B cell (primary cell): ENCODE data around the gene TMEM134. TPM values are rescaled to one million over a fixed set of nuclear protein-coding genes. Genes with fewer than 3 reads are reported as not detected.

Source experiments
- ATAC-seq: fragments of 200-7000 bp; cut with Tn5 transposase; one replicate; pipeline ENCODE4 v1.10.0; 2021; ENCODE audit warnings: low read depth, mild to moderate bottlenecking, moderate number of reproducible peaks, moderate library complexity
- CTCF ChIA-PET: fragments of 350-600 bp; sonication (Branson Sonifier 250); formaldehyde crosslinking; loops from one replicate; lab custom pipeline; 2021; ENCODE audit warnings: antibody characterized with exemption, inconsistent platforms; lab: Charles Lee
- POLR2A ChIA-PET: fragments of 350-600 bp; sonication (Branson Sonifier 250); formaldehyde crosslinking; loops from one replicate; lab custom pipeline; 2021; ENCODE audit warnings: antibody characterized with exemption; lab: Charles Lee
- DNase-seq: peaks from one replicate; pipeline ENCODE4 v3.0.0; 2013
- H2AFZ ChIP-seq: 2 replicates; pipeline ENCODE4 v1.6.1; 2012; ENCODE audit warnings: mild to moderate bottlenecking, low read depth, low read length; ENCODE audit not compliant: insufficient read depth, poor library complexity, severe bottlenecking
- H3K27ac ChIP-seq, 2 donors: 1 replicate in 1 of 2; 2 replicates in 1 of 2; pipeline ENCODE4 v1.5.1; 2012 to 2013; ENCODE audit warnings: low read length in 2 of 2, mild to moderate bottlenecking in 2 of 2, moderate library complexity in 1 of 2
- H3K27me3 ChIP-seq, 4 experiments: fragments of 200-600 bp in 1 of 4; sonication (generic) in 1 of 4; replicated peaks in 1 of 4; 1 replicate in 2 of 4; 2 replicates in 2 of 4; pipeline versions ENCODE4 v1.6.1 to v1.7.0; 2013 to 2016; ENCODE audit warnings: low read length in 3 of 4, mild to moderate bottlenecking in 2 of 4, mixed read lengths in 1 of 4, moderate library complexity in 1 of 4; ENCODE audit not compliant: insufficient read depth in 4 of 4, control insufficient read depth in 3 of 4; ENCODE audit errors: control extremely low read depth in 1 of 4
- H3K36me3 ChIP-seq, 2 experiments: replicated peaks in 1 of 2; 1 replicate in 1 of 2; 2 replicates in 1 of 2; pipeline versions ENCODE4 v1.6.1 to v1.7.1; 2013; ENCODE audit warnings: low read length in 1 of 2; ENCODE audit not compliant: insufficient read depth in 2 of 2, control insufficient read depth in 1 of 2; ENCODE audit errors: control extremely low read depth in 1 of 2, extremely low read depth in 1 of 2
- H3K4me1 ChIP-seq, 2 donors: fragments of 200-600 bp in 1 of 2; sonication (generic) in 1 of 2; 1 replicate in 1 of 2; 2 replicates in 1 of 2; pipeline versions ENCODE4 v1.5.1 to v1.6.1; 2013 to 2017; ENCODE audit warnings: low read length in 2 of 2; ENCODE audit not compliant: control insufficient read depth in 2 of 2, insufficient read depth in 2 of 2
- H3K4me2 ChIP-seq: replicated peaks from 2 replicates; pipeline ENCODE3; 2012; ENCODE audit warnings: mild to moderate bottlenecking, low read depth, low read length; ENCODE audit not compliant: poor library complexity, severe bottlenecking
- H3K4me3 ChIP-seq, 5 experiments: fragments of 200-600 bp in 1 of 5; sonication (generic) in 1 of 5; 1 replicate in 3 of 5; 2 replicates in 2 of 5; pipeline versions ENCODE4 v1.5.1 to v1.7.0; 2011 to 2016; ENCODE audit warnings: low read length in 4 of 5, mild to moderate bottlenecking in 4 of 5, low read depth in 2 of 5, control low read depth in 1 of 5, moderate library complexity in 1 of 5; ENCODE audit not compliant: insufficient read depth in 1 of 5; ENCODE audit errors: control extremely low read depth in 1 of 5, extremely low read depth in 1 of 5
- H3K79me2 ChIP-seq: fragments of 200-600 bp; sonication (generic); one replicate; pipeline ENCODE4 v1.6.0; 2016; ENCODE audit warnings: low read length; ENCODE audit not compliant: control insufficient read depth, insufficient read depth
- H3K9ac ChIP-seq: fragments of 200-600 bp; sonication (generic); 2 replicates; pipeline ENCODE4 v1.6.1; 2017; ENCODE audit warnings: mild to moderate bottlenecking, low read length, moderate library complexity
- H3K9me3 ChIP-seq, 3 donors: one replicate each; pipeline versions ENCODE4 v1.6.1 to v1.7.1; 2013; ENCODE audit warnings: low read length in 2 of 3; ENCODE audit not compliant: control insufficient read depth in 2 of 3, insufficient read depth in 1 of 3; ENCODE audit errors: control extremely low read depth in 1 of 3
- H4K20me1 ChIP-seq: 2 replicates; pipeline ENCODE4 v1.6.0; 2012; ENCODE audit warnings: mild to moderate bottlenecking, low read length; ENCODE audit not compliant: insufficient read depth, control insufficient read depth, poor library complexity, severe bottlenecking
- H3K27ac Mint-ChIP-seq: one replicate; pipeline ENCODE4 v1.8.0; 2021; ENCODE audit warnings: mixed read lengths
- H3K27me3 Mint-ChIP-seq: one replicate; pipeline ENCODE4 v1.8.0; 2021; ENCODE audit warnings: mixed read lengths
- H3K4me1 Mint-ChIP-seq: one replicate; pipeline ENCODE4 v1.8.0; 2021; ENCODE audit warnings: mixed read lengths
- H3K4me3 Mint-ChIP-seq: one replicate; pipeline ENCODE4 v1.8.0; 2021; ENCODE audit warnings: mixed read lengths
- H3K9me3 Mint-ChIP-seq: one replicate; pipeline ENCODE4 v1.8.0; 2022; ENCODE audit warnings: mixed read lengths; ENCODE audit not compliant: insufficient read depth
- EZH2 ChIP-seq: IDR thresholded peaks from 2 replicates; pipeline ENCODE4 v1.6.1; 2012; ENCODE audit warnings: borderline replicate concordance, low read depth, mild to moderate bottlenecking, moderate library complexity, low read length; ENCODE audit not compliant: insufficient read depth, poor library complexity, severe bottlenecking
- WGBS: methylation state at CpG from one replicate; pipeline ENCODE4 v1.1.5; 2013; ENCODE audit warnings: missing lambda C conversion rate; ENCODE audit not compliant: insufficient coverage; 5-methylcytosine and 5-hydroxymethylcytosine counted together
- intact Hi-C: fragments of 100-400 bp; cut with micrococcal nuclease; formaldehyde crosslinking; loops from one replicate; pipeline ENCODE4 v1.10.0; 2022
- polyA plus RNA-seq: library from polyadenylated mRNA; depleted of rRNA; stranded (reverse); fragments of >200 nt; gene quantifications from 2 replicates; pipeline ENCODE4 v1.2.3, GENCODE V29; 2012
- total RNA-seq, 2 donors: library from RNA; stranded (reverse); fragments of 120-200 nt in 1 of 2; gene quantifications; 1 replicate in 1 of 2; 2 replicates in 1 of 2; pipeline versions ENCODE4 v1.2.3 to v1.2.4, GENCODE V29; 2013 to 2022
- TF ChIP-seq, protein P1 (sequence below): fragments of 200-600 bp; IDR thresholded peaks from one replicate; pipeline ENCODE4 v1.8.0; 2022; ENCODE audit warnings: antibody characterized with exemption, mild to moderate bottlenecking

Gene TMEM134
- total and polyA plus RNA-seq, 2 donors (not counting 1 experiment from before 2014, with no cell fraction given), result 167 to 197 TPM

DNA sequence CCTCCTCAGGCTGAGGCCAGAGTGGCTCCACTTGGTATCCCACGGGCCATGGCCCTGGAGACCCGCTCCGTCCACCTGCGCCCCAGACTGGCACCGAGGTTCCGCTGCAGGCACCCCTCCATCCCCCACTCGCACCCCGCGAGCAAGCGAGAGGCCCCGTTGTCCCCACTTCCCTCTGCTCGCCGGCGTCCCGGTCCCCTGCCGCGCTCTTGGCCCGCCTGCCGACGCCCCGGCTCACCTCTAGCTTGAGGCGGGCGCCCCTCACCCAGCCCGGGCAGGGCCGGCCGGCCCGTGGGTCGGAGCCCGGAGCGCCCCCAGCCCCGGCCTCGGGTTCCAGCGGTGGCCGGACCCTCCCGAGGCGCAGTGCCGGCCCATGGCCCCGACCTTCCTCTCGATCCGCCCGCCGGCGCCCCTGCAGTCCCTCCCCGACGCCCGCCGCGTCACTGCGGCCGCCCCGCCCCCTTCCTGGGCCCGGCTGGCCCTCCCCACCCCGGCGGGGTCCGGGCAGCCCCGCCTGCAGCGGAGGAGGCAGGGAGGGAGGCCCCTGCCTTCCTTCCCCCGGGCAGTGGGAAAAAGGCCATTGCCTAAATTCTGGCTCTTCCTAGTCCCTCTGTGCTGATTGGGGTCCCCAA lies 36.0 kb upstream of the TMEM134 start, which contains the start of gene PITPNM1:
Gene PITPNM1, minus strand, starts transcription at position 414 of the 632 bp plus-strand sequence. CDS start 1,183 bp downstream, outside the sequence.
- H3K9ac ChIP-seq, result peak within 1 kb of the TSS; percentile 89
- peak within 1 kb of the TSS; percentile 97 for H3K4me2 ChIP-seq
- Mint-ChIP-seq H3K4me3 (peak within 1 kb of the TSS; percentile 92), H3K27me3 (no peaks in the 10 kb centered on the region), H3K9me3 (no peaks in the 10 kb centered on the region), H3K27ac (peak within 1 kb of the TSS; percentile 95), H3K4me1 (peaks cover 48% of the 10 kb centered on the region)
- no peaks in the 10 kb centered on the region for H3K9me3 ChIP-seq
- H3K4me3 ChIP-seq, result peak within 1 kb of the TSS; percentile 39 to 92 (median 88)
- intact Hi-C loops, result loop anchor here (1.0 to 5.0 kb wide), 4 partner anchors 23 to 263 kb away; partner anchors contain the start of genes ANKRD13D and GRK2
- peaks cover 67% of the 10 kb centered on the region for H4K20me1 ChIP-seq
- ATAC-seq (peak; percentile 19), DNase-seq (peak; percentile 85)
- POLR2A ChIA-PET, result interaction anchor here (0.5 to 2.1 kb wide), 12 partner anchors 19 to 116 kb away, joined by 3 to 13 read pairs (median 4); partner anchors contain the start of genes AIP, PPP1CA, PTPRCAP and RAD9A
- CTCF ChIA-PET, result interaction anchor here (0.6 to 2.8 kb wide), 15 partner anchors 17 to 233 kb away, joined by 3 to 20 read pairs (median 5); partner anchors contain the start of genes PPP1CA, PTPRCAP, RAD9A and TBC1D10C
- TF ChIP-seq, protein P1, sequence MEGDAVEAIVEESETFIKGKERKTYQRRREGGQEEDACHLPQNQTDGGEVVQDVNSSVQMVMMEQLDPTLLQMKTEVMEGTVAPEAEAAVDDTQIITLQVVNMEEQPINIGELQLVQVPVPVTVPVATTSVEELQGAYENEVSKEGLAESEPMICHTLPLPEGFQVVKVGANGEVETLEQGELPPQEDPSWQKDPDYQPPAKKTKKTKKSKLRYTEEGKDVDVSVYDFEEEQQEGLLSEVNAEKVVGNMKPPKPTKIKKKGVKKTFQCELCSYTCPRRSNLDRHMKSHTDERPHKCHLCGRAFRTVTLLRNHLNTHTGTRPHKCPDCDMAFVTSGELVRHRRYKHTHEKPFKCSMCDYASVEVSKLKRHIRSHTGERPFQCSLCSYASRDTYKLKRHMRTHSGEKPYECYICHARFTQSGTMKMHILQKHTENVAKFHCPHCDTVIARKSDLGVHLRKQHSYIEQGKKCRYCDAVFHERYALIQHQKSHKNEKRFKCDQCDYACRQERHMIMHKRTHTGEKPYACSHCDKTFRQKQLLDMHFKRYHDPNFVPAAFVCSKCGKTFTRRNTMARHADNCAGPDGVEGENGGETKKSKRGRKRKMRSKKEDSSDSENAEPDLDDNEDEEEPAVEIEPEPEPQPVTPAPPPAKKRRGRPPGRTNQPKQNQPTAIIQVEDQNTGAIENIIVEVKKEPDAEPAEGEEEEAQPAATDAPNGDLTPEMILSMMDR, result no peak
- TF ChIP-seq EZH2, result no peak
- peak within 1 kb of the TSS; percentile 74 for H2AFZ ChIP-seq
- H3K36me3 ChIP-seq, result peaks cover 0 to 41% of the 10 kb centered on the region in 2 experiments
- H3K27me3 ChIP-seq, result peaks cover 0 to 3% (median 0%) of the 10 kb centered on the region in 4 experiments
- H3K79me2 ChIP-seq, result peaks cover 47% of the 10 kb centered on the region
- H3K27ac ChIP-seq, result peak within 1 kb of the TSS; percentile 68 to 98
- under 1% methylated on average over 51 of the region's 58 CpGs for WGBS
- peaks cover 40 to 50% of the 10 kb centered on the region in 2 donors for H3K4me1 ChIP-seq
